Measurements from ENCODE around the gene CEACAM16.

CEACAM16 gene

GRCh38 chr19:44732235-44733014 is 33.5 kb downstream of the CEACAM16 start:
- no peaks in the 10 kb centered on the region for H4K20me1 ChIP-seq (ENCODE audit: insufficient read depth, low read length)
- no peaks in the 10 kb centered on the region for H3K36me3 ChIP-seq (replicated peaks; ENCODE audit: low read depth, low read length)
- no peak overlapping the region for H3K4me3 ChIP-seq (ENCODE audit: low read length)
- H3K27me3 ChIP-seq (ENCODE audit: low read depth, low read length) = peaks cover 25% of the 10 kb centered on the region
- no peak overlapping the region for H2AFZ ChIP-seq (ENCODE audit: low read depth, low read length)
- no peak for TF ChIP-seq CTCF (IDR thresholded peaks at IDR 0.05; ENCODE audit: low read depth, low read length)
- no peak for TF ChIP-seq EZH2phosphoT487 (IDR thresholded peaks at IDR 0.05; ENCODE audit: low read depth)
- H3K4me2 ChIP-seq (ENCODE audit: low read length) = no peak overlapping the region
- H3K79me2 ChIP-seq (ENCODE audit: low read length) = no peaks in the 10 kb centered on the region
- no peaks in the 10 kb centered on the region for H3K9me3 ChIP-seq (ENCODE audit: insufficient read depth, low read length)
- H3K9ac ChIP-seq (ENCODE audit: low read length) = no peak overlapping the region
- H3K27ac ChIP-seq (ENCODE audit: low read length) = no peak overlapping the region
- peaks cover 10% of the 10 kb centered on the region for H3K4me1 ChIP-seq (ENCODE audit: low read length)

GRCh38 chr19:44734357-44734756 is 35.4 kb downstream of the CEACAM16 start:
- H3K4me2 ChIP-seq (ENCODE audit: low read length) = no peak overlapping the region
- H3K9ac ChIP-seq (ENCODE audit: low read length) = no peak overlapping the region
- no peak overlapping the region for H2AFZ ChIP-seq (ENCODE audit: low read depth, low read length)
- peaks cover 38% of the 10 kb centered on the region for H3K27me3 ChIP-seq (ENCODE audit: low read depth, low read length)
- H3K4me3 ChIP-seq (ENCODE audit: low read length) = no peak overlapping the region
- no peaks in the 10 kb centered on the region for H3K9me3 ChIP-seq (ENCODE audit: insufficient read depth, low read length)
- peaks cover 8% of the 10 kb centered on the region for H3K4me1 ChIP-seq (ENCODE audit: low read length)
- no peaks in the 10 kb centered on the region for H4K20me1 ChIP-seq (ENCODE audit: insufficient read depth, low read length)
- TF ChIP-seq CTCF (IDR thresholded peaks at IDR 0.05; ENCODE audit: low read depth, low read length) (no peak), EZH2phosphoT487 (IDR thresholded peaks at IDR 0.05; ENCODE audit: low read depth) (no peak)
- H3K27ac ChIP-seq (ENCODE audit: low read length) = no peak overlapping the region
- H3K36me3 ChIP-seq (replicated peaks; ENCODE audit: low read depth, low read length) = no peaks in the 10 kb centered on the region
- H3K79me2 ChIP-seq (ENCODE audit: low read length) = no peaks in the 10 kb centered on the region

- no peak overlapping the region for H3K4me2 ChIP-seq (ENCODE audit: low read length)
- TF ChIP-seq EZH2phosphoT487 (IDR thresholded peaks at IDR 0.05; ENCODE audit: low read depth) (no peak), CTCF (IDR thresholded peaks at IDR 0.05; ENCODE audit: low read depth, low read length) (no peak)
- no peak overlapping the region for H3K4me3 ChIP-seq (ENCODE audit: low read length)
- peaks cover 8% of the 10 kb centered on the region for H3K4me1 ChIP-seq (ENCODE audit: low read length)
- no peaks in the 10 kb centered on the region for H4K20me1 ChIP-seq (ENCODE audit: insufficient read depth, low read length)
- no peak overlapping the region for H3K9ac ChIP-seq (ENCODE audit: low read length)
- no peaks in the 10 kb centered on the region for H3K79me2 ChIP-seq (ENCODE audit: low read length)
- no peak overlapping the region for H3K27ac ChIP-seq (ENCODE audit: low read length)
- H3K9me3 ChIP-seq (ENCODE audit: insufficient read depth, low read length) = no peaks in the 10 kb centered on the region
- no peak overlapping the region for H2AFZ ChIP-seq (ENCODE audit: low read depth, low read length)
- peaks cover 38% of the 10 kb centered on the region for H3K27me3 ChIP-seq (ENCODE audit: low read depth, low read length)
- H3K36me3 ChIP-seq (replicated peaks; ENCODE audit: low read depth, low read length) = no peaks in the 10 kb centered on the region
Observed at GRCh38 chr19:44735011-44735410, 36.1 kb downstream of the CEACAM16 start.

GRCh38 chr19:44737238-44738071 is 38.5 kb downstream of the CEACAM16 start:
- Histone ChIP-seq H3K79me2 (ENCODE audit: low read length) (no peaks in the 10 kb centered on the region), H3K27ac (ENCODE audit: low read length) (no peak overlapping the region), H3K9ac (ENCODE audit: low read length) (no peak overlapping the region), H3K27me3 (ENCODE audit: low read depth, low read length) (peaks cover 29% of the 10 kb centered on the region), H3K4me3 (ENCODE audit: low read length) (no peak overlapping the region), H3K9me3 (ENCODE audit: insufficient read depth, low read length) (no peaks in the 10 kb centered on the region), H3K36me3 (replicated peaks; ENCODE audit: low read depth, low read length) (no peaks in the 10 kb centered on the region), H3K4me1 (ENCODE audit: low read length) (peaks cover 12% of the 10 kb centered on the region), H3K4me2 (ENCODE audit: low read length) (no peak overlapping the region), H4K20me1 (ENCODE audit: insufficient read depth, low read length) (no peaks in the 10 kb centered on the region), H2AFZ (ENCODE audit: low read depth, low read length) (no peak overlapping the region)
- TF ChIP-seq EZH2phosphoT487 (IDR thresholded peaks at IDR 0.05; ENCODE audit: low read depth) = no peak
- no peak for TF ChIP-seq CTCF (IDR thresholded peaks at IDR 0.05; ENCODE audit: low read depth, low read length)
